NCI-H2107 treated with DMSO at 0.1 percent for 48 hours (cell line): ENCODE measurements around the gene ARID5B.

Source experiments
- DNase-seq: peaks from one replicate; lab custom pipeline; 2025; ENCODE audit not compliant: unreplicated experiment; lab: John Stamatoyannopoulos, UW

ARID5B gene

DNA sequence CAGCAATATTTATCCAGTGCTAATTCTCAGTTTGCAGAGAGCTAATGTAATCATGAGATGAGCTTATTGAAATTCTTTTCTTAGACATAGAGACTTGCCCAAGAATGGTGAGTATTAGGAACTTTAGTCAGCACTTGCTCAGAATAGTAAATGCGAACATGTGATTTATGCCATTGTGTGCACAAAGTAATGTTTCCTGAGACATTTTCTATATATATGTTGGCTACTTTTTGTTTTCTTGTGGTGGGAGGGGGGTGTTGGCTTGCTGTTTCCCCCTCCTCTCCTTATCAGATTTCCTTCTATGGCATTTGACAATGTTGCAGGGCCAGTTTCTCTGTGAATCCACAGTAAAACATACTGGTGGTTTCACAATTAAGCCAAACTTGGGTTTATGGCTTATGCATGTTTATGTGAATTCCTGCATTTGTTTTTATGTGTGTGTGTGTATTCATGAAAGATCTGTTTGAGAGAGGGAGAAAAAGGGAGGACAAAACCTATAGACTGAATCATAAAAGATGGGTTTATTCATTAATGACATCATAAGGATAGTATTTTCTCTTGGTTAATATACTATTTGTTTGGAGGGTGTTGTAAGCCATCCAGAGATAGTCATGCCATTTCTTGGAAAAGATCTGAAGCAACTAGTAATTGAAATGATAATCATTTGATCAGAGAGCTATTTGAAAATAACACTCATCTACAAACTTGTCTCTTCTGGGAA is 36.3 kb downstream of the ARID5B start:
- no peak for DNase-seq

DNA sequence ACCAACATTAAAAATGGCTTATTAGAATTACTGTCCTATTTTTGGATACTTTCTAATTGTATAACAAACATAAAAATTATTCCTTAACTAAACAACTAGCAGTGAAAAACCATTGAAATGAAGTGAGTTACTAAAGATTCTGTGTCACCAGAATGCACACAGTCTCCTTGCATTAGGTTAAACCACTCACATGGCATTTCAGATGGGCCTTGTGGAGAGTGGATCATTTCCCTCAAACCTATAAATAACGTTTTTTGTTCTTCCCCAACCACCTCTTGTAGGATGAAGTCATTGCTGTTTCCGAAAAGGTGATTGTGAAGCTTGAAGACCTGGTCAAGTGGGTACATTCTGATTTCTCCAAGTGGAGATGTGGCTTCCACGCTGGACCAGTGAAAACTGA is 38.4 kb downstream of the ARID5B start:
- DNase-seq, result no peak

- DNase-seq, result no peak
Measured at GRCh38 chr10:61941202-61941681, 39.7 kb downstream of the ARID5B start.

DNA sequence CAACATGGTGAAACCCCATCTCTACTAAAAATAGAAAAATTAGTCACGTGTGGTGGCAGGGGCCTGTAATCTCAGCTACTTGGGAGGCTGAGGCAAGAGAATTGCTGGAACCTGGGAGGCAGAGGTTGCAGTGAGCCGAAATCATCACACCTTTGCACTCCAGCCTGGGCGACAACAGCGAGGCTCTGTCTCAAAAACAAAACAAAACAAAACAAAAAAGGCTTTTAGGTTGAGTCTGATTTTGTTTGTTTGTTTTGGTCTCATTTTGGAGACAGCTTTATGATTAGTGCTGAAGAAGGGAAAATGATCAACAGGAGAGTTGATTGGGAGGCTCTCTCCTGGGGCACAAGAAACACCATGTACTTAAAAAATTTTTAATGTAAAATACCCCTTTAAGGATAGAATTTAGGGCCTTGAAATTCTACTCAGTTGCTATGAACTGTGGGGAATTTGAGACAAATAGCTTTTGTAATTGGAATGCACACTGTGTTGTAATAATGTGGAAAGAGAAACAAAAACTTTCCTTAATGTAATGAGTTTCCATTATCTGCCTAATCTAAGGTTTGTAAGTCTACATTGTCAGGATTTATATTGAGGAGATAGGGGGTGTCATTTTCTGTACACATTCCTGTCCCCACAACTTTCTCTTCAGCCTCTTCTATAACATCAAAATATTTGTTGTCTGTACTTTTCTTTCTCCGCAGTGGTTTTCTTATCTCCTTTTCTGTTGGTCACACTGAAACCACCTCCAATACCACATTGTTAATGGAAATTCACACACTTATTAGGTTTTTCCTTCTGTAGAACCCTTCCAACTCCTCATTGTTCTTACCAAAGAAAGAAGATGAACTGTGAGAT is 41.3 kb downstream of the ARID5B start:
- DNase-seq, result no peak

GRCh38 chr10:61943674-61944378 is 42.3 kb downstream of the ARID5B start:
- DNase-seq, result no peak

DNA sequence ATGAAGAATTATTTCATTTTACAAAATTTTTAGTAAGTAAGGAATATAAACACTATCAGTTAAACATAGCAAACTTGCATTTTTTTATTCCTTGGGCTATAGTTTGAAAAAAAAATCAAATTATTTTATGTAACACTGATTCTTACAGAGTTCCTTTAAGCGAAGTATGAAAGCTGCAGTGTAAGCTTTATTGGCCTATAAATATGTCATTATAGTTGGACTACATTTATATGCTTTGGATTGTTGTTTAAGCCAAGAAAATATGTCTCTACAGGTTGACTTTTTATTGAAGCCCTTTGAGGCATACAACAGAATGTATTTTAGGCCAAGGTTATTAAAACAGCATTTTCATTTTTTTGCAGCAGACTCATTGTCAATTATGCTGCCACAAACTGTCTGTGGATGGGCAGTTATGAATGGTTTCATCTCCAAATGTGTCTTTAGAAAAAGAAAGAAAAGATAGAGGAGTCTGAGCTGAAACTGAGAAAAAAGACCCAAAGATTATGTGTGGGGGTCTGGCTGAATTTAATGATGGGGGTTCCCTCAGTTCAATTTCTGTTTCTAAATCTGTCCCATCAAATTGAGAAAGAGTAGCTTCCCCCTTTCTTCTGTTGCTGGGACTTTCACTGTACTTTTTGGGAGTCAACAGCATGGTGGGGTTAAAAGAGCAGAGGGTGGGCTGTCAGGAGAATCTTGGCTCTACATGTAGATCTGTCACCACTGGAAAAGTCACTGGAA is 43.1 kb downstream of the ARID5B start:
- no peak for DNase-seq

- DNase-seq, result no peak
Measured at GRCh38 chr10:61949687-61950086, 48.2 kb downstream of the ARID5B start.

GRCh38 chr10:61950449-61951143 is 49.1 kb downstream of the ARID5B start:
- no peak for DNase-seq

GRCh38 chr10:61951144-61951483 is 49.6 kb downstream of the ARID5B start:
- DNase-seq, result no peak

DNA sequence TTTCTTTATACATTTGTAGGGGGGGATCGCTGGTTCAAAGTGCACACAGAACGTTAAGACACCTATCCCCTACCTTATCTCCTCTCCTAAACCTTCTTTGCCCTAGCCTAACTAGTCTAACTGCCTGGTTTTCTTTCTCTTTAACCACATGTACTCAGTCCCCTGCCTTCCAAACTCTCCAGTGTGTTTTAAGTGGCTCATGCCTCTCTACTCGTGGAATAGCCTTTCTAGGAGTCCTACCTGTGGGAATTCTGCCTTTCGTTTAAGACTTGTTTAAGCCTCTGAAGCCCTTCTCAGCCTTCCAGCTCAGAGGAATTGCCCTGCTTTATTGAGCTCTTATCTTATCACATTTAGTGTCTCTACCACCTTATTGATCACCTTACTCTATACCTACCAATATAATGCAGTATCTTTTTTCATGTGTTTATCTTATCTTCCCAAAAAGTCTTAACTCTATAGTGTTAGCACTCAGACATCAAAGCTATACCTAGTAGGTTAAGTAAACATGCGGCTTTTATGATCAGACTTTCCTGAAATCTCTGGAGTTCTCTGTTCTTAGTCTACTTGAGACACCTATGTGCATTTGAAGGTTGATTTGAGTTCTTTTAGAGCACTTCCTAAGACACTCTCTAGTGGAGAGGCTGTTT is 50.7 kb downstream of the ARID5B start:
- DNase-seq, result no peak

GRCh38 chr10:61953183-61953582 is 51.7 kb downstream of the ARID5B start:
- DNase-seq, result no peak

GRCh38 chr10:61957806-61958205 is 56.3 kb downstream of the ARID5B start:
- DNase-seq, result no peak

- DNase-seq, result no peak
Measured at GRCh38 chr10:61958311-61958710, 56.8 kb downstream of the ARID5B start.

- no peak for DNase-seq
Measured at GRCh38 chr10:61958805-61959204, 57.3 kb downstream of the ARID5B start.

GRCh38 chr10:61959814-61960213 is 58.3 kb downstream of the ARID5B start:
- no peak for DNase-seq

DNA sequence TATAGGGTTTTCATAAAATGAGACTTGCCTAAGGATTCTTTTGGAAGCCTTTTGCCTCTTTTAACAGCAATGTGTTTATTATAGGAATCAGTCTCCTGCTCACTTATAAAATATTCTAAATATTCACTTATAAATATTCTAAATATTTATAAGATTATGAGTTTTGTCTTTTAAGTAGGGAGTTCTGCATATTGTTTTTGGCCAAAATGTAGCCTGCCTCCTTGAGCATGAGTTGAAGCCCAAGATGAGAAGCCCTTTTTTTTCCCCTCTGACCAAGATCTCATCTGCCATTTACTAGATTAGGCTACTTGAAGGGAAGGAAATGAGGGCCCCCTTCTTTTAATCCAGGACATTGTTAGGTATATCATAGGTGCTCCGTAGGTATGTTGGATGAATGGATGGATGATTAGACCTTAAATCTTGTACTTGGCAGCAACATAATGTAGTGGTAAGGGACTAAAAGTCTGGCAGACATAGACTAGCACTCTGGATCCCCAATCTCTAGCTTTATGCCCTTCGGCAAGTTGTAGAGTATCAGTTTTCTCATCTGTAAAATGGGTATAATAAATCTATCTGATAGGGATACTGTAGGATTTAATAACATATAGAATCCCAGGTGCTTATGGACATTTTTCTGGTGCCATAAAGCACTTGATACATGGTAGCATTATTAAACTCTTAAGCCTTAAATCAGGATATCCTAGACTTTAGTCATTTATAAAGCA is 59.1 kb downstream of the ARID5B start:
- DNase-seq, result no peak

- DNase-seq, result no peak
Measured at GRCh38 chr10:61961278-61961677, 59.8 kb downstream of the ARID5B start.

- no peak for DNase-seq
Measured at GRCh38 chr10:61962971-61963370, 61.5 kb downstream of the ARID5B start.

GRCh38 chr10:61963669-61964058 is 62.2 kb downstream of the ARID5B start:
- DNase-seq, result no peak
